Stimulated activated CD8-positive, alpha-beta memory T cell treated with anti-CD3 and anti-CD28 coated beads, Interleukin-2, amount 100 ng/mL, for 48 hours (primary cell): ENCODE measurements around the gene NCF4.
A peak's percentile ranks its signal among the peaks of the same experiment; 100 is the strongest.

ENCODE experiments used
- DNase-seq, 2 donors: peaks; one replicate each; pipeline ENCODE4 v3.0.0-alpha.2; 2020; ENCODE audit warnings: low read depth in 2 of 2

The NCF4 gene

DNA sequence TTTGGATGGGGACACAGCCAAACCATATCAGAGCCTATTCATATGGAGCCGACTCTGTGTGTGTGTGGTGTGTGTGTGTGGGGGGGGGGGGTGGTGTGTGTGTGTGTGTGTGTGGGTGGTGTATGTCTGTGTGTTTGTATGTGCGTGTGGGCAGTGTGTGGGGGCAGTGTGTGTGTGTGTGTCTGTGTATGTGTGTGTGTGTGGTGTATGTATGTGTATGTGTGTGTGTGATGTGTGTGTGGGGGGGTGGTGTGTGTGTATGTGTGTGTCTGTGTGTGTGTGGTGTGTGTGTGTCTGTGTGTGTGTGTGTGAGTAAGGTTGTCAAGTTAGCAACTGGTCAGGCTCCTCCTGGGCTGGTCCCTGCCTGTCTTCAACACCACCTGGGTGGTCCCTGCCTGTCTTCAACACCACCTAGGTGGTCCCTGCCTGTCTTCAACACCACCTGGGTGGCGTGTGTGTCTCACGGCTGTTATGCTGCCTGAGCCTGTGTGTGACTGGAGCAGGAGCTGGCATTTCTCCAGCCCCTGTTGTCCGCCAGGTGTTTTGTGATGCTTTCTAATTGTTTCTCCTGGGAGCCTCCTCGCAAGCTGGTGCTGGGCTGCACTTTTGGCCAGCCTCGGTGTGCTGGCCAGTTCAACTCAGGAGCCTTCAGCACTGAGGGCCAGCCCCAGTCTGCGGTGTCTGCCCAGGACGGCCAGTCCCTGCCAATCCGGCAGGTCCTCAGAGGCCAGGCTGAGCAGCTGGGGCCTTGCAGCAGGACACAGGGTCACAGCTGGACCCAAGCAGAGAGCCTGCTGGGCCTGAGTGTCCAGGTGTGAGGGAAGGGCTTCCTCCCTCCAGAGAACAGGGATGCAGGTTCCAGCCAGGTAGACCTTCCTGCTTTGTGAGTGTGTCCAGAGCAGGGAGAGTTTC is 22.4 kb upstream of the NCF4 start:
- DNase-seq = no peak

DNA sequence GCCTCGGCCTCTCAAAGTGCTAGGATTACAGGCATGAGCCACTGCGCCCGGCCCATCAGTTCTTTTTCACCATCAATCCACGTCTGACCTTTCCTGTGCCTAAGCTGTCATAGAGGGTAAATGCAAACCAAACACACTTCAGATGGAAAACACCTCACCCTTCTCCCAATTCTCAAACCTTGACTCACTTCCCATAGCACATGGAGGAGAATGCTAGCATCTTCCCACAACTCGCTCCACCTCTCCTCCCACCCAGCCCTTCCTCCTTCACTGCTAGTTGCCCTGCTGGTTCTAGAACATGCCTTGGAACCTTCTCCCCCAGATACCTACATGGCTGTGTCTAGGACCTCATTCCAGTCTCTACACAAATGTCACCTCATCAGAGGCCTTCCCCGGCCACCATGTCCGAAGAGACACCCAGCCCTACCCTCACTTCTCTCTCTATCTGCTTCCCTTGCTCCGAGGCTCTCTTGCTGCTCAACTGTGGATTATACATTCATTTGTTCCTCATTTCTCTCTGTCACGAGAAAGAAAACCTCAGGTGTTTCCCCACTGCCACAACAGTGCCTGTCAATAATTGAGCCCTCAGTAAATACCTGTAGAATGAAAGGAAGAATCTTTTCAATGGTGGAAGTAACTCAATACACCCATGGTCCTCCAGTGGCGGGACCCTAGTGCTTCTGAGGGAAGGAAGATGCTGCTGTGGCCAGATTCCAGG is 21.3 kb upstream of the NCF4 start:
- DNase-seq = no peak

DNA sequence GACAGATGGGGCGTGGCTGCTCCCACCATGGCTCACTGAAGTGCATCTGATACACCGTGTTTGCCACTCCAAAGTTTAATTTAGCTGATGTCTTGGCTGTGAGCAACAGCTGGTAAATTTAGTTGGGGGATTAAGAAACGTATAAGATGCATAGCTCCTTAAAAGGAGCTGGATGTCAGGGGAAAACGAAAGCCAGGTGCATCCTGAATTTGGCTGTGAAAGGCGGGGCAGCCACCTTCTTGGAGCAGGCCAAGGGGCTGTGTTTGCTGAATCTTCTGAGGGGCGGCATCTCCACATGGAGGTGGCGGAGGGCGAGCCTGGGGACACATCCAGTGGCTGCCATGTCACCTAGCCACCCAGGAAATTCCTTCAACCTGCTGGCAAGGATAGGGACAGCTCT is 20.7 kb upstream of the NCF4 start:
- no peak for DNase-seq

DNA sequence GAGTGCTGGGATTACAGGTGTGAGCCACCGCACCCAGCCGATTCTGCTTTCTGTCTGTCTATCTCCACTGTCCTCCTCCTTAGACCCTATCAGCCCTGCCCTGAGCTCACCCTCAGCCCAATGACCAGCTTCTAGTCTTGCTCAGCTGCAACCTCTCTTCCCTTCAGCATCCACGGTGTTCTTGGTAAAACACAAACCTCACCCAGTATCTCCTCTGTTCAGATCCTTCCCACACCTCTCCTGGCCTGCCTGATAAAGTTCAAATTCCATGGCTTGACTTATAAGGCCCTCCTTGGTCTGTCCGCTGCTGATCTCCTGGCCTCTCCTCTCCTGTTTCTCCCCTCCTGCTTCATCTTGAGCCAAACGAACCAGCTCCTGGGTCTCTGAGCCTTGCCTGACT is 14.5 kb upstream of the NCF4 start:
- no peak for DNase-seq

DNA sequence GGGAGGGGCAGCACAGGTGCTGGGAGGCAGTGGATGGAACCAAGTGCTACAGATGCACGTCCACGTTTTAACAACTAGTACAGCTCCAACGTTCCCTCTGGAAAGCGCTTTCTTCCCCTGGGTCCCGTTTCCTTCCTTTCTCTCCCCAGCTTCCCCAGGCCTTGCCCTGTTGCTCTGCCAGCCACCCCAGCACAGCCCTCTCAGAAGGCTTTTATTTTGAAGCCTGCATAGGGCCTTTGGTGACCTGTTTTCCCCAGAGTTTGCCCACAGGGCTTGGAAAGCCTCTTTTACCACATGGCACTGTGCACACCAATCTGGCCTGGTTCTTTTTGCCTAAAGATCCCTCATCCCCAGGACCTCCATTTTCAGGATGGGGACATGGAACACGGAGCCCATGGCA is 13.9 kb upstream of the NCF4 start:
- no peak for DNase-seq

DNA sequence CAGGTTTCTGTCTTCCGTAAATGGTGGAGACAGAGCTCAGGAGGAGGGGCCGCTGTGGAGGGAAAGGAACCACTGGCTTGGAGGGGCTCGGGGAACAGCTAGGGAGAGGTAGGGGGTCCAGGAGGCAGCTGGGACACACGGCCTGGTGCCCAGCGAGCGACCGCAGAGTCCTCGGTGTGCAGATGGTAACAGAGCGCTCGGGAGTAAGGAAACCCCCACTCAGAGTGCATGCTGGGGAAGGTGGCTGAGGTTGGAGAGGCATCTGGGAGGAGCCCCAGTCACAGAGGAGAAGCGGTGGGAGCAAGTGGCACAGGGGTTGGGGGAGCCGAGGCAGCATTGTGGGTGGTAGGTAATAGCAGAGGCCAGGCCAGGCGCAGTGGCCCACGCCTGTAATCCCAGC is 10.8 kb upstream of the NCF4 start:
- no peak for DNase-seq

DNA sequence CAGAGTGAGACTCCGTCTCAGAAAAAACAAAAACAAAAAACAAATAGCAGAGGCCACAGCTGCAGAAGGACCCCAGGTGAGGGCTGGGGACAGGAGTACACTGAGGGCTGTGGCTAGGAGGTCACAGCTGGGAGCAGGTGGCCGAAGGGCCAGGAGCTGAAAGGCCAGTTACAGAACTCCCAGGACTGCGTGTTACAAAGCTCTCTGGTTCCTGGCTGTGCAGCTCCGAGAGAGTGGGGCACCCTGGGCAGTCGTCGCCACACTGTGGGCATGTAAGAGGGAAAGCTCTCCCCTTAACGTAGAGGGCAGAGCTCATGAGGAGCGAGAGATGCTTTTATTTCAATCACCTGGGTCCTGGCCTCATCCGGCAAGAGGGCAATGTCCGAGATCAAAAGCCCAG is 10.1 kb upstream of the NCF4 start:
- no peak for DNase-seq

DNA sequence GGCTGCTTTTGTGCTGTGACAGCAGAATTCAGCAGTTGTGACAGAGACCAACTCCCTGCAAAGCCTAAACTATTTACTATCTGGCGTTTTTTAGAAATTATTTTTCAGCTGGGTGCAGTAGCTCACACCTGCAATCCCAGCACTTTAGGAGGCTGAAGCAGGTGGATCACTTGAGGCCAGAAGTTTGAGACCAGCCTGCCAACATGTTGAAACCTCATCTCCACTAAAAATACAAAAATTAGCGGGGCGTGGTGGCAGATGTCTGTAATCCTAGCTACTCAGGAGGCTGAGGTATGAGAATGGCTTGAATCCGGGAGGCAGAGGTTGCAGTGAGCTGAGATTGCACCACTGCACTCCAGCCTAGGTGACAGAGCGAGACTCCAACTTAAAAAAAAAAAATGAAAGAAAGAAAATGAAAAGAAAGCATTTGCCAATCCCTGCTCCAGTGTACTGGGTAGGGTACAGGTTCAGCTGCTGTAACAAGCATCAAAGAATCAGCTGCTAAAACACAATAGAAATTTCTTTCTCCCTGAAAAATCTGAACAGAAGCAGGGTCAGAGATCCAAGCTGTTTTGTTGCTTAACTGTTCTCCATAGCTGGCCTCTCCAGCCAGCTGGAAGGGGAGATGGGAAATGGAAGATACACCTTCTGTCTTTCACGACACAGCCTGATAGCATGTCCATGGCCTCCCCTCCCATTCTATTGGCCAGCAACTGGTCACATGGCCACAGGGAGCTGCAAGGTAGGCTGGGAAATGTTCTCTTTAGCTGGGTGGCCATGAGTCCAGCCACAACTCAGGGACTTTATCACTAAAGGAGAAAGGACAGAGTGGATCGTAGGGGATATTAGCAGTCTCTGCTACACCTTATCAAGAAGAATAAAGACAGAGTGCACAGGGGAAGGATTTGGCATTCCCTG is 8.5 kb upstream of the NCF4 start:
- DNase-seq = no peak

DNA sequence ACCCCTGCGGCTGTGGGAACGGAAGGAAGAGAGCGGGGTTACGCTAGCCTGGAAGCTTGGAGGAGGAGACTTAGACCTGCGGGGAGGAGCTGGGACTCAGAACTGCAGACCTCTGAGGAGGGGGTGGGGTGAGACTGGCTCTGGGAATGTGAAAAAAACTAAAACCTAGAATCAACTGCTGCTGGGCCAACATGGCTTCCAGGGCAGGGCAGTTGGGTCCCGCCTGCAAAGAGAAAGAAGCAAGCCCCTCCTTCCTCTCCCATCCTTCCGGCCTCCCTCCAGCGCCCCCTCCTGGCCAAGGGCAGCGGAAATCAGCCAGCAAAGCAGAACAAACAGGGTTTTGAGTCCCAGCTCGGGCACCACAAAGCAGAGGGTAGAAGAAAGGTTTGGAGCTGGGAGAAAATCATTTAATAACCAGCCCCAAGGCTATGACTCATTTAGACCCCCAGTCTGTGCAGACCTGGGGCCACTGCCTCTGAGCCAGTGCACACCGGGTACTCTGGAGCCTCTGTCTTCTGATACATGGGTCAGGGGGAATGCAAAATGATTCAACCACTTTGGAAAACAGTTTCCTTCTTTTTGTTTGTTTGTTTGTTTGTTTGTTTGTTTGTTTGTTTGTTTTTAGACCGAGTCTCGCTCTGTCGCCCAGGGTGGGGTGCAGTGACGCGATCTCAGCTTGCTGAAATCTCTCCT is 7.3 kb upstream of the NCF4 start:
- peak; percentile 83 to 89 for DNase-seq

DNA sequence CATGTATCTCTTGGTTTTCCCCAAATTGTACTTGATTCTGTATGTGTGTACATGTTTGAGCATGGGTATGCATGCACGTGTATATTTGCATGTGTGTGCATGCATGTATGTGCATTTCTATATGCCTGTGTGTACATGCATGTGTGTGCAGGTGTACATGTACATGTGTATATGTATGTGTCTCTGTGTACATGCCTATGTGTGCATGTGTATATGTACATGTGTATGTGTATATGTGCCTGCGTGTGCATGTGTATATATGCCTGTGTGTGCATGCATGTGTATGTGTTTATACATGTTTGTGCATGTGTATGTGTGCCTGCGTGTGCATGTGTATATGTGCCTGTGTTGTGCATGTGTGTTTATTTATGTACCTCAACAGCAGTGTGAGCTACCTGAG is 5.3 kb upstream of the NCF4 start:
- no peak for DNase-seq

DNA sequence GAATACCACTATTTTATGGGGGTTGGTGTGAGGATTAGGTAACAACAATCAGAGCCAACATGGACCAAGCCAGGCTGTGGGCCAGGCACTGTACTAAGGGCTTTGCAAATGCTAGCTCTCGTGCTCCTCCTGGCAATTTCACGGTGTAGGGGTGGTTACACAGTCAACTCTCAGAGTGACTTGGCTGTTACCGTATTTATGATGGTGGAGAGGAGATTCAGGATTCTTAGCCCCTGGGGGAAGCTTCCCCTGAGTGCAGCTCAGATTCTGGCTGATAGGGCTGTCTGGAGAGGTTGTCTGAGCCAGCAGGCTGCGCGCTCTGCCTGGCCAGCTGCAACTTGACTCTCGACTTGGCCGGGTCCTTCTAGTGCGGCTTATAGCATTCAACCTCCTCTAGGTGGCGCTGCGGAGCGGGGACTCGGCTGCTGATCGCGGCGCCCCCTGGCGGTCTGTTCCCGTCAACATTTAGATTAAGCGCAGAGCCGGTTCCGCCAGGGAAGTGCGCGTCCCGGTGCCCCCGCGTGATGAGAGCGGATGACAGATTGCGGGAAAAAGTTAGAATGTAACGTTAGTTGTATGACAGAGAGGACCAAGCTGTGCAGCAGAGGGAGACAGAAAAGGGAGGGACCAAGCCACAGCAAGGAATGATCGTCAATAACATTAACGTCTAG is 4.5 kb upstream of the NCF4 start:
- DNase-seq = peak; percentile 90 to 93

DNA sequence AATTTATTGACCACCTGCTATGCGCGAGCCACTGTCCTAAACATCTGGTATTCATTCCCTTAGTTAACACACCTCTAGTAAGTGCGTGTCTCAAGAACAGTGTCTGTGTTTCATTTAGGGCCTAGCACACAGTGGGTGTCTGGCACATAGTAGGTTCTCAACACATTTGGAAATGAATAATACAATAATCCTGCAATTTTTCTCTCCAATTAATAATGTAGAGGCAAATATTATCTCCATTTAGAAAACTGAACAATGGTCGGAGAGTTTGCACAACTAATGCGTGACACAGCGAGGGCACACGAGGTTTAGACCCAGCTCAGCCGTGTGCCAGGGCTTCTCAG is 4.0 kb upstream of the NCF4 start:
- no peak for DNase-seq

DNA sequence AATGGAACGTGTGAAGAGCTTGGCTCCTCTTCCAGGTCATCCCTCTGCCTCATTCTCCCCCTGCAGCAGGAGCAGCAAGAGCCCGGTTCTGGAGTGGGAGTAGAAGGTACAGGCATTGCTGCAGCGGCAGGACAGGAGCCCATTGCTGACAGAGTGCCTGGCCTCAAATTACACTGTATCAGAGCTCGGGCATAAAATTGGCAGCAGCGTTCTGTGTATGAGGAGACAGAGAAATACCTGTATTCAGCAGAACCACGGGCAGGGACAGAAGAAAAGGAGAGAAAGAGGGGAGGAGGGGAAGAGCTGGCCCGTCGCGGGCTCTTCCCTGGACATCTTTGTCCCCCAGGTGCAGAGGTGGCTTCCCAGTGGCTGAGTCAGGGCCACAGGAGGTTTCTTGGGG is 2.6 kb upstream of the NCF4 start:
- no peak for DNase-seq

DNA sequence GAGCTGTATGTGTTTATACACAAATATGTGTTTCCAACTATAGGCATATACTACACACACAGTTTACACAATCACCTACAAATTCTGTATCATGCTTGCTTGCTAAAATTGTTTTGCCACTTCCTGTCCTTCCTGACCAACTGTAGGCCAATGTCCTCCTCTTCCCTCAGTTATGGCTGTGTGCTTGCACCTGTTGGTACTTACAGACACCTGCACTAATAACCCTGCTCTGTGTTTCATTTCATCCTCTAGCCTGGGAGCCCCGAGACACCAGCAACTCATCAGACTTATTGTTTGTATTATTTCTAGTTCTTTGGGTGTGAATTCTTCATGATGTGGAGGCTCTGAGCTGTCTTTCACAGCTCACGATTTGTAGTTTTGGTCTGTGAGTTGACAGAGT is 1.8 kb upstream of the NCF4 start:
- DNase-seq = no peak

DNA sequence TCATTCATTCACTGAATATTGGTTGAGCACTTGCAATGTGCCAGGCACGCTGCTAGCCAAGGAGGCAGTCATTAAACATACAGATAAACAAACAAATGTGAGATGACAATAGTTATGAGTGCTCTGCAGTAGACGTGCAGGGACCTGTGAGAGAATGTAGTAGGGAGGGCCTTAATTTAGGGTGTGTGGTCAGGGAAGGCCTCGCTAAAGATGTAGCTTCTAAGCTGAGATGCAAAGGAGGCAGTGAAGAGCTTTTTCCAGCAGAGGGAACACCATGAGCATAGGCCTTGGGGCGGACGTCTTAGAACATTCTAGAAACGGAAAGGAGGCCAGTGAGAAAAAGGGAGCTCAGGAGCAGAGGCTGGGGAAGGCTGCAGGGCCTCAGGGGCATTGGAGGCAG is 789 bp upstream of the NCF4 start:
- DNase-seq = no peak

DNA sequence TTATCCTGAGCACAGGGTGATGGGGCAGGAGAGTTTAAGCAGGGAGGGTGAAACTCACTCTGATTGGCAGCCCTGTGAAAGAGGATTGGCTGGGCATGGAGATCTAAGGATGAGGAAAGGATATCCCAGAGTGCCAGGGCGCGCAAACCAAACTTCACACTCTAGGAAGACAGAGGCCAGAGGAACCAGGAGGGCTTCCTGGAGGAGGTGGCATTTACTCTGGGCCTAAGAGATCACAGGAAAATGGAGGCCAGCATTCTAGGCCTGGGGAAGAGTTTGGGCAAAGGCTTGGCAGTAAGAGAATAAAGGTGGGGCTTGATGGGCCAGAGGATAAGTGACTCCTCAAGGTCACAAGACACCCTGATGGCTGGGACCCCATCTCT is 377 bp upstream of the NCF4 start:
- DNase-seq = no peak

DNA sequence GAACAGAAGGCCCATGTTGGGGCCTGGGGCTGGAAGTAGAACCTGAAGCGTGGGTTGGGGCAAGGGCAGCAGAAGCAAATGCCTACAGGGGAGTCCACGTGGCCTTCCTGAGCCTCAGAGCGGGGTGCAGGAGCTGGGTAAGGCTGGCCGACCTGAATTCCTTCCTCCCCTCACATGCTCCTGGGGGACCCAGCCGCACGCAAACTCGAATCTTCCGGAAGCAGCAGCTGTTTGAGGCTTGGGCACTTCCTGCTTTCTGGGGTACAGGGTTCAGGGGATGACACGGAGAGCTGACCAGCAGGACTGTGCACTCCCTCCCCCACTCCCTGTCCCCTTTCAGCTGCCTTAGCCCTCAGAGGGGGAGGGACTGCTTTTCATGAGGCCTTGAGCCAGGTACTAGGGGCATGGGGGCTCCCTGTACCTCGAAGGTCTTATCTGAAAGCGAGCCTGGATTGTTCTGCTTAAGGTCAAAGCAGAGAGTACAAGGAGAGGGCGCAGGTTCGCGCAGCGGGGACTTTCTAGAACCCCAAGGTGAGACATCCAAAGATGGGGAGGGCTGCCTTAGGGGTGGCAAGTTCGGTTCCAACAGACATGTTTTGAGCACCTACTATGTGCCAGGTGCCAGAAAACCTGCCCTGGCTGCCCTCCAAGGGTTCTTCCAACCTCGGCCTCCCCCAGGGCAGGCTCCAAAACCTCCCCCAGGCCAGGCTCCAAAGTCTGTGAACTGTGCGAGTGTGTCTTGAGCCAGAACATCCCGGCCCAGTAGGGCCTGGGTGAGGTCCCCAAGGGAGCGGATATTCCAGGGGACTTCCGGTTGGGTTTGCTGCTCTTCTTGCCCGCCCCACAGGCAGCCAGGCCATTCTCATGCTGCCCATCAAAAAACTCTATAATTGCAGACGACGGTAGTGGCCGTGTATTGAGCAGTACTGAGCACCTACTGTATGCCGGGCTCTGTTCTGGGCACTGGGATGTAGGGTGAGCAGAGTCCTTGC is 1.7 kb downstream of the NCF4 start:
- no peak for DNase-seq

DNA sequence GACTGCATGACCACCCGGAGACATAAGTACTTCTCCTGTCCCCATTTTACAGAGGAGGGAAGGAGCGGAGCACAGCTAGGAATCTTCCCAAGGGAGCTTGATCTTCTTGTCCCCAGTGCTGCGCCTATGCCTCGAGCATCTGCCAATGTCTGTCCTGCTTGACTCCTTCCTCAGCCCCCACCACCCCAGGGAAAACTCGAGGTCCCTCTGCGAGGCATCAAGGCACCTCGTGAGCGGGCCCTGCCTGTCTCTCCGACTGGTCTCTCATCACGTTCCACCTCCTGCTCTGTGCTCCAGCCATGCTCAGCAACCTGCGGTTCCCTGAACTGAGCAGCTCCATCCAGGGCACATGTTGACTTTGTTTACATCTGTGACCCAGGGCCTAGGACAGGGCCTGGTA is 2.5 kb downstream of the NCF4 start:
- DNase-seq = no peak

DNA sequence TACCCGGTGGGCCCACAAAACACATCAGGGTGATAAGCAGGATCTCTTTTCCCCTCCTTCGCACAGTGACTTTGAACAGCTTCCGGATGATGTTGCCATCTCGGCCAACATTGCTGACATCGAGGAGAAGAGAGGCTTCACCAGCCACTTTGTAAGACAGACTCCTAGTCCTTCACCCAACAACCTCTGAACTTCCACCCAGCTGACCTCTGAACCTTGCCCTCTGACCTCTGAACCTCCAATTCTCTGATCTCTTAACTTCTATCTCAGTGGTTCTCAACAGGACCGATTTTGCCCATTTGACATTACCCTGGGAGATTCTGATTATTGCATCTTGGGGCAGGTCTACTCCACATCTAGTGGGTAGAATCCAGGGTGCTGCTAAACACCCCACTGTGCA is 3.2 kb downstream of the NCF4 start:
- no peak for DNase-seq
